Measurements from ENCODE around the gene TAS2R50. TPM values are rescaled to one million over a fixed set of nuclear protein-coding genes. Genes with fewer than 3 reads are reported as not detected.

Gene TAS2R50
- total RNA-seq, 2 donors from 2014 or later = 2.7 TPM; not detected in 1

- TF ChIP-seq POLR2A (IDR thresholded peaks at IDR 0.05) (no peak), CTCF (IDR thresholded peaks at IDR 0.05) (no peak), POLR2AphosphoS5 (IDR thresholded peaks at IDR 0.05) (no peak)
- H3K27me3 ChIP-seq (replicated peaks; ENCODE audit: insufficient read depth) = no peaks in the 10 kb centered on the region
Observed at GRCh38 chr12:10998204-10998603, 11.5 kb upstream of the TAS2R50 start, which contains the start of gene TAS2R20. TSS of gene TAS2R20 (minus strand) at chr12:10998304. CDS start at chr12:10997875, 429 bp downstream.

GRCh38 chr12:10994307-10994706 is 7.6 kb upstream of the TAS2R50 start:
- TF ChIP-seq CTCF (IDR thresholded peaks at IDR 0.05) (no peak), POLR2AphosphoS5 (IDR thresholded peaks at IDR 0.05) (no peak), POLR2A (IDR thresholded peaks at IDR 0.05) (no peak)
- intact Hi-C loops (cut with DNase I) = no loop called here
- WGBS = 95% methylated on average over 3 of the region's 3 CpGs
- no peak overlapping the region for H3K4me3 ChIP-seq
- no peaks in the 10 kb centered on the region for H3K4me1 ChIP-seq (replicated peaks)
- no peak for DNase-seq (ENCODE audit: low spot score)
- H3K27ac ChIP-seq = no peak overlapping the region
- no peaks in the 10 kb centered on the region for H3K9me3 ChIP-seq
- H3K36me3 ChIP-seq = no peaks in the 10 kb centered on the region
- no peaks in the 10 kb centered on the region for H3K27me3 ChIP-seq (replicated peaks; ENCODE audit: insufficient read depth)

More at GRCh38 chr12:10998204-10998603, 11.5 kb upstream of the TAS2R50 start, which contains the start of gene TAS2R20:
- Histone ChIP-seq H3K36me3 (no peaks in the 10 kb centered on the region), H3K4me1 (replicated peaks) (no peaks in the 10 kb centered on the region), H3K9me3 (no peaks in the 10 kb centered on the region), H3K27ac (no peak within 1 kb of the TSS), H3K4me3 (no peak within 1 kb of the TSS)
- intact Hi-C loops (cut with DNase I) = no loop called here
- DNase-seq (ENCODE audit: low spot score) = no peak

GRCh38 chr12:10989107-10989506 is 2.4 kb upstream of the TAS2R50 start:
- intact Hi-C loops (cut with DNase I) = no loop called here
- H3K27ac ChIP-seq = no peak overlapping the region
- H3K36me3 ChIP-seq = no peaks in the 10 kb centered on the region
- 99% methylated on average over 2 of the region's 2 CpGs for WGBS
- no peaks in the 10 kb centered on the region for H3K27me3 ChIP-seq (replicated peaks; ENCODE audit: insufficient read depth)
- TF ChIP-seq CTCF (IDR thresholded peaks at IDR 0.05) = no peak
- no peak for TF ChIP-seq POLR2AphosphoS5 (IDR thresholded peaks at IDR 0.05)
- no peak for TF ChIP-seq POLR2A (IDR thresholded peaks at IDR 0.05)
- no peak for DNase-seq (ENCODE audit: low spot score)
- H3K9me3 ChIP-seq = no peaks in the 10 kb centered on the region
- H3K4me3 ChIP-seq = no peak overlapping the region
- no peaks in the 10 kb centered on the region for H3K4me1 ChIP-seq (replicated peaks)

- Histone ChIP-seq H3K27ac (no peak overlapping the region), H3K9me3 (no peaks in the 10 kb centered on the region), H3K4me3 (no peak overlapping the region), H3K27me3 (replicated peaks; ENCODE audit: insufficient read depth) (no peaks in the 10 kb centered on the region), H3K36me3 (no peaks in the 10 kb centered on the region), H3K4me1 (replicated peaks) (no peaks in the 10 kb centered on the region)
- DNase-seq (ENCODE audit: low spot score) = no peak
- intact Hi-C loops (cut with DNase I) = no loop called here
- WGBS = 95% methylated on average over 5 of the region's 5 CpGs
- TF ChIP-seq POLR2AphosphoS5 (IDR thresholded peaks at IDR 0.05) (no peak), POLR2A (IDR thresholded peaks at IDR 0.05) (no peak), CTCF (IDR thresholded peaks at IDR 0.05) (no peak)
Observed at GRCh38 chr12:10982244-10982643, 4.5 kb downstream of the TAS2R50 start.

- intact Hi-C loops (cut with DNase I) = no loop called here
- DNase-seq (ENCODE audit: low spot score) = no peak
- Histone ChIP-seq H3K27me3 (replicated peaks; ENCODE audit: insufficient read depth) (no peaks in the 10 kb centered on the region), H3K4me3 (no peak overlapping the region), H3K27ac (no peak overlapping the region), H3K36me3 (no peaks in the 10 kb centered on the region), H3K4me1 (replicated peaks) (no peaks in the 10 kb centered on the region), H3K9me3 (no peaks in the 10 kb centered on the region)
- no peak for TF ChIP-seq POLR2A (IDR thresholded peaks at IDR 0.05)
- 90% methylated on average over 3 of the region's 3 CpGs for WGBS
Observed at GRCh38 chr12:10974965-10975364, 11.7 kb downstream of the TAS2R50 start.
